ENCODE data around the gene MED16.
"Not testable (repeated sequence)": the region's sequence is repeated elsewhere in the genome, so short reads cannot be mapped to it uniquely, and the experiment has no call there.

Gene MED16

DNA sequence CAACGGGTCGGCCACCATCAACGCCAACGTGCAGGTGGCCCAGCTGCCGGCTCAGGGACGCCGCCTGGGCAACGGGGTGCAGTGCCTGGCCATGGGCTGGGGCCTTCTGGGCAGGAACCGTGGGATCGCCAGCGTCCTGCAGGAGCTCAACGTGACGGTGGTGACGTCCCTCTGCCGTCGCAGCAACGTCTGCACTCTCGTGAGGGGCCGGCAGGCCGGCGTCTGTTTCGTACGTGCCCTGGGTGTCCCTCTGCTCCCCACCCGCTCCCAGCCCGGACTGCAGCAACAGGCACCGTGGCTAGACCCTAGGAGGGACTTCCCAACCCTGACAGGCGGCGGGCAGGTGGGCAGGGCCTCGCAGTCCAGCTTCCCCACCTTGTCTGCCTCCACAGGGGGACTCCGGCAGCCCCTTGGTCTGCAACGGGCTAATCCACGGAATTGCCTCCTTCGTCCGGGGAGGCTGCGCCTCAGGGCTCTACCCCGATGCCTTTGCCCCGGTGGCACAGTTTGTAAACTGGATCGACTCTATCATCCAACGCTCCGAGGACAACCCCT lies 37.3 kb downstream of the MED16 start:
- WGBS, 2 experiments (ENCODE audit: insufficient coverage in 2 of 2): 75 to 76% methylated on average over 27 to 38 of the region's 40 CpGs
- no peaks in the 10 kb centered on the region for H3K4me1 ChIP-seq (ENCODE audit: control insufficient read depth, insufficient read depth, low read length, poor library complexity, severe bottlenecking)
- no peaks in the 10 kb centered on the region for H3K36me3 ChIP-seq (ENCODE audit: control insufficient read depth, insufficient read depth, low read length)
- H3K9me3 ChIP-seq (ENCODE audit: control insufficient read depth, low read length): no peaks in the 10 kb centered on the region
- H3K27ac ChIP-seq (ENCODE audit: low read depth, low read length, severe bottlenecking): no peak overlapping the region
- H3K4me3 ChIP-seq (ENCODE audit: extremely low read depth, insufficient read depth, low read length, poor library complexity, severe bottlenecking): no peak overlapping the region

GRCh38 chr19:855142-855541 lies 37.8 kb downstream of the MED16 start:
- Histone ChIP-seq H3K4me3 (ENCODE audit: extremely low read depth, insufficient read depth, low read length, poor library complexity, severe bottlenecking) (no peak overlapping the region), H3K9me3 (ENCODE audit: control insufficient read depth, low read length) (no peaks in the 10 kb centered on the region), H3K36me3 (ENCODE audit: control insufficient read depth, insufficient read depth, low read length) (no peaks in the 10 kb centered on the region), H3K4me1 (ENCODE audit: control insufficient read depth, insufficient read depth, low read length, poor library complexity, severe bottlenecking) (no peaks in the 10 kb centered on the region), H3K27ac (ENCODE audit: low read depth, low read length, severe bottlenecking) (no peak overlapping the region)
- WGBS, 2 experiments (ENCODE audit: insufficient coverage in 2 of 2): 84 to 93% methylated on average over 7 to 8 of the region's 12 CpGs

DNA sequence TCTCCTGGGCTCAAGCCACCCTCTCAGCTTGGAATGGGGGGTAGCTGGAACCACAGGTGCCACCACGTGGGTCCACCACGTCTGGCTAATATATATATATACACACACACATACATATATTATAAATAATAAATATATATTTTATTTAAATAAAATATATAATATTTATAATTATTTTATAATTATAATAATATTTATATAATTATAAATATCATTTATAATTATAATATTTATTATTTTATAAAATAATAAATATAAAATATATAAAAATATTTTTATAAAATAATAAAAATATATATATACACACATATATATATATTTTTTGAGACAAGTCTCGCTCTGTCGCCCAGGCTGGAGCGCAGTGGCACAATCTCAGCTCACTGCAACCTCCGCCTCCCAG lies 38.4 kb downstream of the MED16 start:
- H3K27ac ChIP-seq (ENCODE audit: low read depth, low read length, severe bottlenecking): no peak overlapping the region
- 100% methylated on average over 1 of the region's 6 CpGs; no CpG with 5 or more reads in 1 of the 2 experiments for WGBS, 2 experiments (ENCODE audit: insufficient coverage in 2 of 2)
- H3K4me1 ChIP-seq (ENCODE audit: control insufficient read depth, insufficient read depth, low read length, poor library complexity, severe bottlenecking): no peaks in the 10 kb centered on the region

DNA sequence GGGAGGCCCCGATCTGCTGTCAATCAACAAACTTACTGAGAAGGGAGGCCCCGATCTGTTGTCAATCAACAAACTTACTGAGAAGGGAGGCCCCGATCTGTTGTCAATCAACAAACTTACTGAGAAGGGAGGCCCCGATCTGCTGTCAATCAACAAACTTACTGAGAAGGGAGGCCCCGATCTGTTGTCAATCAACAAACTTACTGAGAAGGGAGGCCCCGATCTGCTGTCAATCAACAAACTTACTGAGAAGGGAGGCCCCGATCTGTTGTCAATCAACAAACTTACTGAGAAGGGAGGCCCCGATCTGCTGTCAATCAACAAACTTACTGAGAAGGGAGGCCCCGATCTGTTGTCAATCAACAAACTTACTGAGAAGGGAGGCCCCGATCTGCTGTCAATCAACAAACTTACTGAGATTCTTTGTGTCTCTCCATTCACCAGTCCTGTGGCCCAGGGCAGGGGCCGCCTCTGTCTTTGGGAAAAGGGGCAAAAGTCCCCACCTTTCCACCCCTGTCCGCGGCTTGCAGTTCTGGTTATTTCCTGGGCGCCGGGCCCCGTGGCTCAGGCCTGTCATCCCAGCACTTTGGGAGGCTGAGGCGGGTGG lies 39.3 kb downstream of the MED16 start:
- H3K9me3 ChIP-seq (ENCODE audit: control insufficient read depth, low read length); H3K27ac ChIP-seq (ENCODE audit: low read depth, low read length, severe bottlenecking); H3K36me3 ChIP-seq (ENCODE audit: control insufficient read depth, insufficient read depth, low read length); H3K4me1 ChIP-seq (ENCODE audit: control insufficient read depth, insufficient read depth, low read length, poor library complexity, severe bottlenecking); H3K4me3 ChIP-seq (ENCODE audit: extremely low read depth, insufficient read depth, low read length, poor library complexity, severe bottlenecking): not testable (repeated sequence)
- WGBS, 2 experiments (ENCODE audit: insufficient coverage in 2 of 2): 88 to 94% methylated on average over 6 to 8 of the region's 17 CpGs

More for the DNA sequence above, 38.4 kb downstream of the MED16 start:
- Histone ChIP-seq H3K36me3 (ENCODE audit: control insufficient read depth, insufficient read depth, low read length) (no peaks in the 10 kb centered on the region), H3K4me3 (ENCODE audit: extremely low read depth, insufficient read depth, low read length, poor library complexity, severe bottlenecking) (no peak overlapping the region), H3K9me3 (ENCODE audit: control insufficient read depth, low read length) (no peaks in the 10 kb centered on the region)

DNA sequence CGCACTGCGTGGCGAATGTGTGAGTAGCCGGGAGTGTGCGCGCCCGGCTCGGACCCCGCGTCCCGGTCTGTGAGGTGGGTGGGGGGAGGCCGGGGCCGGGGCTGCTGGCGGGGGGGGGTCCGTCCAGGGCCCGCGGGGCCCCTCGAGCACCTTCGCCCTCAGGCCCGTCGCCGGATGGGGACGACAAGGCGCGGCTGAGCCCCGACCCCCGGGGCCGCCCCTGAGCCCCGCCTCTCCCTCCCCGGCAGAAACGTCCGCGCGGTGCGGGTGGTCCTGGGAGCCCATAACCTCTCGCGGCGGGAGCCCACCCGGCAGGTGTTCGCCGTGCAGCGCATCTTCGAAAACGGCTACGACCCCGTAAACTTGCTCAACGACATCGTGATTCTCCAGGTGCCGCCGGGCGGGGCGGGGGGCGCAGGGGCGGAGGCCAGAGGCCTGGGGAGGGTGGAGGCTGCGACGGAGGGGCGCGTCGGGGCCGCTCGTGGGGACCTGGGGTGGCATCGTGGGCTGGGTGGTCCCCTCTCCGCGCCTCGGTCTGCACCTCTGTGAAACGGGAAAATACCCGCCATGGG lies 39.9 kb downstream of the MED16 start:
- Histone ChIP-seq H3K4me3 (ENCODE audit: extremely low read depth, insufficient read depth, low read length, poor library complexity, severe bottlenecking) (no peak overlapping the region), H3K4me1 (ENCODE audit: control insufficient read depth, insufficient read depth, low read length, poor library complexity, severe bottlenecking) (no peaks in the 10 kb centered on the region), H3K36me3 (ENCODE audit: control insufficient read depth, insufficient read depth, low read length) (no peaks in the 10 kb centered on the region), H3K9me3 (ENCODE audit: control insufficient read depth, low read length) (no peaks in the 10 kb centered on the region), H3K27ac (ENCODE audit: low read depth, low read length, severe bottlenecking) (no peak overlapping the region)
- WGBS, 2 experiments (ENCODE audit: insufficient coverage in 2 of 2): 88 to 93% methylated on average over 37 to 51 of the region's 67 CpGs

GRCh38 chr19:852136-853013 lies 40.6 kb downstream of the MED16 start, which contains the start of gene ELANE:
TSS of gene ELANE (plus strand) at chr19:852303. CDS start at chr19:852329, 26 bp downstream.
- Histone ChIP-seq H3K27ac (ENCODE audit: low read depth, low read length, severe bottlenecking) (no peak within 1 kb of the TSS), H3K4me3 (ENCODE audit: extremely low read depth, insufficient read depth, low read length, poor library complexity, severe bottlenecking) (no peak within 1 kb of the TSS), H3K9me3 (ENCODE audit: control insufficient read depth, low read length) (no peaks in the 10 kb centered on the region), H3K36me3 (ENCODE audit: control insufficient read depth, insufficient read depth, low read length) (no peaks in the 10 kb centered on the region), H3K4me1 (ENCODE audit: control insufficient read depth, insufficient read depth, low read length, poor library complexity, severe bottlenecking) (no peaks in the 10 kb centered on the region)
- 84 to 91% methylated on average over 35 to 45 of the region's 55 CpGs for WGBS, 2 experiments (ENCODE audit: insufficient coverage in 2 of 2)

DNA sequence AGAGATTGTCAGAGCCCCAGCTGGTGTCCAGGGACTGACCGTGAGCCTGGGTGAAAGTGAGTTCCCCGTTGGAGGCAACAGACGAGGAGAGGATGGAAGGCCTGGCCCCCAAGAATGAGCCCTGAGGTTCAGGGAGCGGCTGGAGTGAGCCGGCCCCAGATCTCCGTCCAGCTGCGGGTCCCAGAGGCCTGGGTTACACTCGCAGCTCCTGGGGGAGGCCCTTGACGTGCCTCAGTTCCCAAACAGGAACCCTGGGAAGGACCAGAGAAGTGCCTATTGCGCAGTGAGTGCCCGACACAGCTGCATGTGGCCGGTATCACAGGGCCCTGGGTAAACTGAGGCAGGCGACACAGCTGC lies 42.0 kb downstream of the MED16 start:
- H3K4me1 ChIP-seq (ENCODE audit: control insufficient read depth, insufficient read depth, low read length, poor library complexity, severe bottlenecking): no peaks in the 10 kb centered on the region
- no peak overlapping the region for H3K27ac ChIP-seq (ENCODE audit: low read depth, low read length, severe bottlenecking)
- WGBS, 2 experiments (ENCODE audit: insufficient coverage in 2 of 2): 75 to 85% methylated on average over 11 to 12 of the region's 13 CpGs
- H3K36me3 ChIP-seq (ENCODE audit: control insufficient read depth, insufficient read depth, low read length): no peaks in the 10 kb centered on the region
- no peaks in the 10 kb centered on the region for H3K9me3 ChIP-seq (ENCODE audit: control insufficient read depth, low read length)
- H3K4me3 ChIP-seq (ENCODE audit: extremely low read depth, insufficient read depth, low read length, poor library complexity, severe bottlenecking): no peak overlapping the region

- H3K4me1 ChIP-seq (ENCODE audit: control insufficient read depth, insufficient read depth, low read length, poor library complexity, severe bottlenecking): no peaks in the 10 kb centered on the region
- no peak overlapping the region for H3K4me3 ChIP-seq (ENCODE audit: extremely low read depth, insufficient read depth, low read length, poor library complexity, severe bottlenecking)
- H3K27ac ChIP-seq (ENCODE audit: low read depth, low read length, severe bottlenecking): no peak overlapping the region
- H3K9me3 ChIP-seq (ENCODE audit: control insufficient read depth, low read length): no peaks in the 10 kb centered on the region
- 40 to 44% methylated on average over 12 to 22 of the region's 28 CpGs for WGBS, 2 experiments (ENCODE audit: insufficient coverage in 2 of 2)
- H3K36me3 ChIP-seq (ENCODE audit: control insufficient read depth, insufficient read depth, low read length): no peaks in the 10 kb centered on the region
These were observed 42.6 kb downstream of the MED16 start for GRCh38 chr19:850221-850978.

GRCh38 chr19:849195-849594 lies 43.8 kb downstream of the MED16 start:
- not testable (repeated sequence) for H3K36me3 ChIP-seq (ENCODE audit: control insufficient read depth, insufficient read depth, low read length); H3K4me3 ChIP-seq (ENCODE audit: extremely low read depth, insufficient read depth, low read length, poor library complexity, severe bottlenecking); H3K9me3 ChIP-seq (ENCODE audit: control insufficient read depth, low read length); H3K4me1 ChIP-seq (ENCODE audit: control insufficient read depth, insufficient read depth, low read length, poor library complexity, severe bottlenecking); H3K27ac ChIP-seq (ENCODE audit: low read depth, low read length, severe bottlenecking)
- 81 to 83% methylated on average over 7 of the region's 8 CpGs for WGBS, 2 experiments (ENCODE audit: insufficient coverage in 2 of 2)

- Histone ChIP-seq H3K4me1 (ENCODE audit: control insufficient read depth, insufficient read depth, low read length, poor library complexity, severe bottlenecking) (peaks cover under 1% of the 10 kb centered on the region), H3K4me3 (ENCODE audit: extremely low read depth, insufficient read depth, low read length, poor library complexity, severe bottlenecking) (no peak overlapping the region), H3K36me3 (ENCODE audit: control insufficient read depth, insufficient read depth, low read length) (no peaks in the 10 kb centered on the region), H3K27ac (ENCODE audit: low read depth, low read length, severe bottlenecking) (no peak overlapping the region), H3K9me3 (ENCODE audit: control insufficient read depth, low read length) (no peaks in the 10 kb centered on the region)
- WGBS, 2 experiments (ENCODE audit: insufficient coverage in 2 of 2): 62 to 78% methylated on average over 9 to 12 of the region's 12 CpGs
These were observed 44.5 kb downstream of the MED16 start for GRCh38 chr19:848386-848921.

All from mesodermal cell (in vitro differentiated cells).